ENCODE measurements around the gene ARID1B.

ARID1B gene

GRCh38 chr6:157228426-157229131 lies 451.4 kb downstream of the ARID1B start:
- in situ Hi-C loops (cut with MboI; ENCODE audit: low sequenced_read_pairs), result no loop called here

- in situ Hi-C loops (cut with MboI; ENCODE audit: low sequenced_read_pairs), result no loop called here
Observed at GRCh38 chr6:157229132-157229618, 452.0 kb downstream of the ARID1B start.

GRCh38 chr6:157229713-157230112 lies 452.5 kb downstream of the ARID1B start:
- in situ Hi-C loops (cut with MboI; ENCODE audit: low sequenced_read_pairs), result no loop called here

GRCh38 chr6:157230910-157231309 lies 453.7 kb downstream of the ARID1B start:
- in situ Hi-C loops (cut with MboI; ENCODE audit: low sequenced_read_pairs), result no loop called here

GRCh38 chr6:157232161-157232895 lies 455.1 kb downstream of the ARID1B start:
- in situ Hi-C loops (cut with MboI; ENCODE audit: low sequenced_read_pairs), result no loop called here

- in situ Hi-C loops (cut with MboI; ENCODE audit: low sequenced_read_pairs), result no loop called here
Observed at GRCh38 chr6:157233156-157233555, 456.0 kb downstream of the ARID1B start.

- in situ Hi-C loops (cut with MboI; ENCODE audit: low sequenced_read_pairs), result no loop called here
Observed at GRCh38 chr6:157233686-157234085, 456.5 kb downstream of the ARID1B start.

- in situ Hi-C loops (cut with MboI; ENCODE audit: low sequenced_read_pairs), result no loop called here
Observed at GRCh38 chr6:157235600-157236039, 458.4 kb downstream of the ARID1B start.

GRCh38 chr6:157236040-157236725 lies 459.0 kb downstream of the ARID1B start:
- in situ Hi-C loops (cut with MboI; ENCODE audit: low sequenced_read_pairs), result no loop called here

GRCh38 chr6:157238346-157238745 lies 461.2 kb downstream of the ARID1B start:
- in situ Hi-C loops (cut with MboI; ENCODE audit: low sequenced_read_pairs), result no loop called here

GRCh38 chr6:157239148-157239547 lies 462.0 kb downstream of the ARID1B start:
- in situ Hi-C loops (cut with MboI; ENCODE audit: low sequenced_read_pairs), result no loop called here

- in situ Hi-C loops (cut with MboI; ENCODE audit: low sequenced_read_pairs), result no loop called here
Observed at GRCh38 chr6:157239671-157240058, 462.5 kb downstream of the ARID1B start.

GRCh38 chr6:157240059-157240959 lies 463.1 kb downstream of the ARID1B start:
- in situ Hi-C loops (cut with MboI; ENCODE audit: low sequenced_read_pairs), result no loop called here

- in situ Hi-C loops (cut with MboI; ENCODE audit: low sequenced_read_pairs), result no loop called here
Observed at GRCh38 chr6:157240960-157241311, 463.8 kb downstream of the ARID1B start.

- in situ Hi-C loops (cut with MboI; ENCODE audit: low sequenced_read_pairs), result no loop called here
Observed at GRCh38 chr6:157242791-157243190, 465.6 kb downstream of the ARID1B start.

- in situ Hi-C loops (cut with MboI; ENCODE audit: low sequenced_read_pairs), result no loop called here
Observed at GRCh38 chr6:157244175-157244574, 467.0 kb downstream of the ARID1B start.

GRCh38 chr6:157244780-157245179 lies 467.6 kb downstream of the ARID1B start:
- in situ Hi-C loops (cut with MboI; ENCODE audit: low sequenced_read_pairs), result no loop called here

- in situ Hi-C loops (cut with MboI; ENCODE audit: low sequenced_read_pairs), result no loop called here
Observed at GRCh38 chr6:157245436-157245835, 468.3 kb downstream of the ARID1B start.

GRCh38 chr6:157246048-157246630 lies 469.0 kb downstream of the ARID1B start:
- in situ Hi-C loops (cut with MboI; ENCODE audit: low sequenced_read_pairs), result no loop called here

GRCh38 chr6:157246771-157247484 lies 469.8 kb downstream of the ARID1B start:
- in situ Hi-C loops (cut with MboI; ENCODE audit: low sequenced_read_pairs), result no loop called here
